Measurements from ENCODE around the gene BMAL1. TPM values are rescaled to one million over a fixed set of nuclear protein-coding genes. Genes with fewer than 3 reads are reported as not detected.

BMAL1 gene
- 68.6 and 102 TPM in 2 replicates for total RNA-seq

DNA sequence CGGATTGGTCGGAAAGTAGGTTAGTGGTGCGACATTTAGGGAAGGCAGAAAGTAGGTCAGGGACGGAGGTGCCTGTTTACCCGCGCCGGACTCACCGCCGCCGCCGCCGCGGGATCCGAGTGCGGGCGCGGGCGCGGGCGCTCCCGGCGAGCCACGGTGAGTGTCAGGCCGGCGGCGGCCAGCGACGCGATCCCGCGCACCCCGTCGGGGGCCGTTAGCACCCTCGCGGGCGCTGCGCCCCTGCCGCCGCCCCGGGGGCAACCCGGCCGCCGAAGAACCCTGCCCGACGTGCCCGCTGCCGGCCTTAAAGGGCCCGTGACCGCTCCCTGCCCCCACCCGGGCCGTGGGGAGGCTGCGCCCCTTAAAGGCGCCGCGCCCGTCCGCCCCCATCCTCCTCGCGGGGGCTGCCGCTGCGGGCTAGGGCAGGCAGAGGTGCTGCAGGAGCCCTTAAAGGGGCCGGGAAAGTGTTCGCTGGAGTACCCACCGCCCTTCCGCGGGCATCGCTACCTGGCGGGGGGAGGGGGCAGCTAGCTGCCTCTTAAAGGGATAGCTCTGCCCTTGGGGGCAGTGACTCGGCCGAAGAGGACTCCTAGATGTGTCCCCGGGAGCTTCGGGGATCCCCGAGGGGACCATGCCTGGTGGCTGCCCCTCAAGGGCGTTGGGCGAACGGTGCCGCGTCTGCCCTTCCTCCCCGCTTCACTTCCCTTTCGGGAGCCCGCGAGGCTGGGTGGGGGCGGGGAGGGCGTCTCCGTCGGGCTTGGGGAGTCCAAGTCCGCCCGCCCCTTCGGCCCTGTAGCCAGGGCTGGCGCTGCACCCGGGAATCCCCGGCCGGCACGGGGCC, at the start of gene BMAL1:
BMAL1 (plus strand) TSS at position 23 of the 841 bp plus-strand sequence. CDS start 76,519 bp downstream, outside the sequence.

Other genes with a start within 250 kb of the BMAL1 start
- 62.4 and 74.7 TPM in 2 replicates for gene BTBD10, start 185.4 kb downstream of the BMAL1 start, total RNA-seq
- not detected in 2 replicates for gene PTH, start 218.2 kb downstream of the BMAL1 start, total RNA-seq

Measured in placental epithelial cell (primary cell).